ENCODE results near the gene ERBB2.

Gene ERBB2

DNA sequence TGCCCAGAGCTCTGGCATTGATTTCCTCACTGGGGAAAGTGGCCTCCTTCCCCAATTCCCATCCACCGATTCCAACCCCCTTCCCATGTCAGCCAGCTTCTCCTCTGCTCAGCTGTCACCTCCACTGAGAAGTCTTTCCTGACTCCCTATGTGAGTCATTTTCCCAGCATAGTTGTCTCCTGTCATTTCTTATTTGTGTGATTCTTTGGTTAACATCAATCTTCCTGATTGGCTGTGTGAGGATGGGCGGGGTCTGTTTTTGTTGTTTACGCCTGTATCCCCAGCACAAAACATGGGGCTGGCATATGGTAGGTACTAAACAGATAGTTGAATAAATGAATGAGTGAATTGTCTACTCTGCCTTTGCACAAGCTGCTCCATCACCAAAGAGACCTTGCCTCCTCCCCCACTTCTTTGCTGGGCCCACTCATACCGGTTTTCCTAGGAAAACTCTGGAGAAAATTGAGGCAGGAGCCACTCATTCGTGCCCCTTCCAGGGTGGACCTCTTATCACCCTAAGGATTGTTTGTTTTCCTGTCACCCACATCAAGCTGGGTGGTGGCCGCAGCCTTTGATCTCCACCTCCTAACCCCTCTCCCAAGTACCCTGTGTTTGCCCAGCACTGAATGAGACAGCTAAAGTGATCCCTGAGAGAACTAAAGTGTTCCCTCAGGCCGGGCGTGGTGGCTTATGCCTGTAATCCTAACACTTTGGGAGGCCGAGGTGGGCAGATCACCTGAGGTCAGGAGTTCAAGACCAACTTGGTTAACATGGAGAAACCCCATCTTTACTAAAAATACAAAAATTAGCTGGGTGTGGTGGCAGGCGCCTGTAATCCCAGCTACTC, 36.7 kb downstream of the ERBB2 start:
- TF ChIP-seq, protein P1, sequence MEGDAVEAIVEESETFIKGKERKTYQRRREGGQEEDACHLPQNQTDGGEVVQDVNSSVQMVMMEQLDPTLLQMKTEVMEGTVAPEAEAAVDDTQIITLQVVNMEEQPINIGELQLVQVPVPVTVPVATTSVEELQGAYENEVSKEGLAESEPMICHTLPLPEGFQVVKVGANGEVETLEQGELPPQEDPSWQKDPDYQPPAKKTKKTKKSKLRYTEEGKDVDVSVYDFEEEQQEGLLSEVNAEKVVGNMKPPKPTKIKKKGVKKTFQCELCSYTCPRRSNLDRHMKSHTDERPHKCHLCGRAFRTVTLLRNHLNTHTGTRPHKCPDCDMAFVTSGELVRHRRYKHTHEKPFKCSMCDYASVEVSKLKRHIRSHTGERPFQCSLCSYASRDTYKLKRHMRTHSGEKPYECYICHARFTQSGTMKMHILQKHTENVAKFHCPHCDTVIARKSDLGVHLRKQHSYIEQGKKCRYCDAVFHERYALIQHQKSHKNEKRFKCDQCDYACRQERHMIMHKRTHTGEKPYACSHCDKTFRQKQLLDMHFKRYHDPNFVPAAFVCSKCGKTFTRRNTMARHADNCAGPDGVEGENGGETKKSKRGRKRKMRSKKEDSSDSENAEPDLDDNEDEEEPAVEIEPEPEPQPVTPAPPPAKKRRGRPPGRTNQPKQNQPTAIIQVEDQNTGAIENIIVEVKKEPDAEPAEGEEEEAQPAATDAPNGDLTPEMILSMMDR (IDR thresholded peaks at IDR 0.05; ENCODE audit: low read depth, low read length), result no peak
- no peak overlapping the region for H3K4me3 ChIP-seq (ENCODE audit: low read depth, low read length)
- in situ Hi-C loops (cut with HindIII; ENCODE audit: low sequenced_read_pairs), result no loop called here
- DNase-seq (ENCODE audit: low read depth, low spot score), result no peak

DNA sequence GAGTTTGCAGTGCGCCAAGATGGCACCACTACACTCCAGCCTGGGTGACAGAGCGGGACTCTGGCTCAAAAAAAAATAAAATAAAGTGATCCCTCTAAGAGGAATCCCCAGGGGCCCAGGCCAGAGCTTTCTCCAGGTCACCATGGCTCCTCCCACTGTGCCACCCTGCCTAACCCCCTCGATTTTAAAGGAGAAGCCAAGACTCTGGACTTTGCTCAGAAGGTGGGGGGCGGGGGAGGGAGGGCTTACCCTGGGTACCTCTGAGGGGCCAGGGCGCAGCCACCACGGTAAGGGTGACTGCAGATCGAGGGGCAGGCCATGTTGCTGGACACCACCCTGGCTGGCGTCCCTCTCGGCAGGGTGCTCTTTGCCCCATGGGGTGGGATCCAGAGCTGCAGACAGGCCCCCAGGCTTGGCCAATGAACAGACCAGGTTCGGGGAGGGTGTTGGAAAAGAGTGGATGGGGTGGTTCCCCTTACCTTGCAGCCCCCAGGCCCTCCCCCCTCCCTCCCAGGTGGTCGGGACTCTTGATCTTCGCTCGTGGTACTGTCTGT, 37.4 kb downstream of the ERBB2 start:
- in situ Hi-C loops (cut with HindIII; ENCODE audit: low sequenced_read_pairs), result no loop called here
- H3K4me3 ChIP-seq (ENCODE audit: low read depth, low read length), result no peak overlapping the region
- TF ChIP-seq, protein P1 (IDR thresholded peaks at IDR 0.05; ENCODE audit: low read depth, low read length), result no peak
- no peak for DNase-seq (ENCODE audit: low read depth, low spot score)

DNA sequence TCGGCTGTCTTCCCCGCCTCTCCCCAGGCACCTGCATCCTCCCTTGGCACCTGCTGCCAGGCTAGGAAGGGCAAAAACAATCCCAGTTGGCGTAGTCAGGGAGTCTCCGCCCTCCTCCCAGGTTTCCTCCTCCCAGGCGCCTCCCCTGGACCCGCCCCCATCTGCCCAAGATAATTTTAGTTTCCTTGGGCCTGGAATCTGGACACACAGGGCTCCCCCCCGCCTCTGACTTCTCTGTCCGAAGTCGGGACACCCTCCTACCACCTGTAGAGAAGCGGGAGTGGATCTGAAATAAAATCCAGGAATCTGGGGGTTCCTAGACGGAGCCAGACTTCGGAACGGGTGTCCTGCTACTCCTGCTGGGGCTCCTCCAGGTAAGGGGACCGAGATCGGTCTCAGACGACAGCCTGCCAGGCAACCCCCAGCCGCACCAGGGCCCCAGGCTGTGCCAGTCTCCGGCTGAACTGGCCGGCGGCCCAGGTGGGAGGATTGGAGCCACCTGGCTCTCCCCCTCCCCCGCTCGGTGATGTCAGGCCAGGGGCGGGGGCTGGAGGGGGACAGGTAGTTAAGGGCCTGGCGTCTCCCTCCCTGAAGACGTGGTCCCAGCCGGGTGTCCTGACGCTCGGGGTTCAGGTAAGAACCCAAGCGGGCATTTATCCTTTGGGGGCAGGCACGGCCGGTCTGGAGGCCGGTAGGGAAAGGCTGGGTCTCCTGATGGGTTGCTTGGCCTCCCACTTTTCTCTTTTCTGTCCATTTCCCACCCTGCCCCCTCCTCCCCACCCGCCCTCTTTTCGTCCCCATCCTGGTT, 38.1 kb downstream of the ERBB2 start, which contains the start of gene GRB7:
TSS of gene GRB7 (plus strand) at position 179 of the 808 bp plus-strand sequence. CDS start 4,364 bp downstream, outside the sequence.
- H3K4me3 ChIP-seq (ENCODE audit: low read depth, low read length), result no peak within 1 kb of the TSS
- in situ Hi-C loops (cut with HindIII; ENCODE audit: low sequenced_read_pairs), result no loop called here
- DNase-seq (ENCODE audit: low read depth, low spot score), result no peak
- TF ChIP-seq, protein P1 (IDR thresholded peaks at IDR 0.05; ENCODE audit: low read depth, low read length), result no peak

DNA sequence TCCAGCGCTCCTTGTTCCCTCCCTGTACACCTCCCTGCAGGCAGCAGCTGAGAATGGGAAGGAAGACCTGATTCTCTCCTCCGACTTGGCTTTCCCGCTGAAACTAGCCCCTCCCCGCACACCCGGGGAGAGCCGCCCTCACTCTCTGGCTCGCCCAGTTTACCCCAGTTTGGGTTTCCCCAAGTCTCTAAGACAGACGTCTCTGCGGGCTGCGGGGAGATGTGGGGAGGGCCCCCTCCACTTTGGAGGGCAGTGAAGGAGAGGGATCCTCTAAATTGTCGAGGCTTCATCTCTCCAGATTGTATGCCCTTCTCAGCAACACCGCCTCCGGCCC, 38.7 kb downstream of the ERBB2 start:
- in situ Hi-C loops (cut with HindIII; ENCODE audit: low sequenced_read_pairs), result no loop called here
- TF ChIP-seq, protein P1 (IDR thresholded peaks at IDR 0.05; ENCODE audit: low read depth, low read length), result no peak
- DNase-seq (ENCODE audit: low read depth, low spot score), result no peak
- no peak overlapping the region for H3K4me3 ChIP-seq (ENCODE audit: low read depth, low read length)

DNA sequence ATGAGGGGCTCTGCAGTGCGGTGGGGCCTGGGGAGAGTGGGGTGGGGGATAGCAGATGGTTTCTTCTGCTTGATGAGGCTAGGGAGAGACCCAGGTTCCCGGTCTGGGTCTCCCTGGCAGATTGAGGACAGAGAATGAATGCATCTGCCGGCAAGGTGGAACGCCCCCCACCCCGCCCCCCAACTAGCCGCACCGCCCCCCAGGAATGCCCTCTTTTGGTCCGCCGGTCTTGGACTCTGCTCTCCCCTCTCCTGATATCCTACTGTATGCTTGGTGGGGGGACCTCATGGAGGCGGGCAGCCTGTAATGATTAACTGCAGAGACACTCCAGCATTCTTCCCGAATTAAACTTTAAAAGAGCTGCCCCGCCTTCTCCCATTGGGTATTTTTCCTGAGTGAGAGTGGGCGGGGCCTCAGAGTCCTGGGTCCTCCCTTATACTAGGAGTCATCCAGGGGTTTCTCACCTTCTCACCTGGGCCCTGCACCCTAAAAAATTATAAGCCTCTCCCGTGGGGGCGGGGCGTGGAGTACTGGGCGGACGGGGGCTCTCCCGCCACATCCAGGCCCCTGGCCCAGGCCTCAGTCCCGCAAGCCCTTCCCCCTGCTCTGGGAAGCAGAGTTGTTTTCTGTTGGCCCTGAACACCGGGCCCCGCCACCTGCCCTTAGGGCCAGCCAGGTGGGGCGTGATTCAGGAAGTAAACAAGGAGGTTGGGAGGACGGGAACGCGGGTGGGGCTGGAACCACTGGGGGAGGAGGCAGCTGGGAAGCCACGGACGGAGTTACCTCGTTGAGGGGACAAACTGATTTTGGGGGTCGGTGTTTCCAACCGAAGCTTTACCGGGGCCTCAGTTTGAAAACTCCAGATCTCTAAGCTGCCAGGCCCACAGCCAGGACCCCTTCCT, 39.4 kb downstream of the ERBB2 start:
- no peak overlapping the region for H3K4me3 ChIP-seq (ENCODE audit: low read depth, low read length)
- DNase-seq (ENCODE audit: low read depth, low spot score), result no peak
- TF ChIP-seq, protein P1 (IDR thresholded peaks at IDR 0.05; ENCODE audit: low read depth, low read length), result no peak
- in situ Hi-C loops (cut with HindIII; ENCODE audit: low sequenced_read_pairs), result no loop called here
